EH (cell line): Measurements from ENCODE around the gene ABCD1.
A peak's percentile ranks its signal among the peaks of the same experiment; 100 is the strongest.

ENCODE experiments used
- DNase-seq: peaks from one replicate; pipeline ENCODE4 v3.0.0-alpha.2; 2015; ENCODE audit warnings: low read depth

The ABCD1 gene

GRCh38 chrX:153773741-153774575 is 49.3 kb downstream of the ABCD1 start:
- no peak for DNase-seq

GRCh38 chrX:153774576-153775292 is 50.1 kb downstream of the ABCD1 start:
- no peak for DNase-seq

GRCh38 chrX:153775293-153776119 is 50.9 kb downstream of the ABCD1 start:
- DNase-seq: no peak

- no peak for DNase-seq
These were observed 51.5 kb downstream of the ABCD1 start for GRCh38 chrX:153776120-153776599.

GRCh38 chrX:153776611-153777045 is 52.0 kb downstream of the ABCD1 start:
- DNase-seq: no peak

- no peak for DNase-seq
These were observed 52.8 kb downstream of the ABCD1 start for GRCh38 chrX:153777261-153778090.

- DNase-seq: no peak
These were observed 53.5 kb downstream of the ABCD1 start for GRCh38 chrX:153778181-153778580.

- DNase-seq: no peak
These were observed 54.0 kb downstream of the ABCD1 start for GRCh38 chrX:153778684-153779101.

GRCh38 chrX:153779891-153780677 is 55.4 kb downstream of the ABCD1 start:
- peak; percentile 38 for DNase-seq

GRCh38 chrX:153780678-153781427 is 56.2 kb downstream of the ABCD1 start, which contains the start of gene SRPK3:
TSS of gene SRPK3 (plus strand) at chrX:153781041. CDS start at chrX:153781087, 46 bp downstream.
- DNase-seq: peak; percentile 69

GRCh38 chrX:153781428-153782047 is 56.9 kb downstream of the ABCD1 start:
- no peak for DNase-seq

GRCh38 chrX:153782313-153782712 is 57.7 kb downstream of the ABCD1 start:
- DNase-seq: no peak

- DNase-seq: no peak
These were observed 58.2 kb downstream of the ABCD1 start for GRCh38 chrX:153782871-153783270.

GRCh38 chrX:153783378-153784013 is 58.8 kb downstream of the ABCD1 start:
- DNase-seq: no peak

- DNase-seq: no peak
These were observed 59.8 kb downstream of the ABCD1 start for GRCh38 chrX:153784325-153784967.

- no peak for DNase-seq
These were observed 62.0 kb downstream of the ABCD1 start for GRCh38 chrX:153786669-153787068.

- no peak for DNase-seq
These were observed 65.0 kb downstream of the ABCD1 start for GRCh38 chrX:153789654-153790053.
